Measurements from ENCODE around the gene PPOX.

The PPOX gene

DNA sequence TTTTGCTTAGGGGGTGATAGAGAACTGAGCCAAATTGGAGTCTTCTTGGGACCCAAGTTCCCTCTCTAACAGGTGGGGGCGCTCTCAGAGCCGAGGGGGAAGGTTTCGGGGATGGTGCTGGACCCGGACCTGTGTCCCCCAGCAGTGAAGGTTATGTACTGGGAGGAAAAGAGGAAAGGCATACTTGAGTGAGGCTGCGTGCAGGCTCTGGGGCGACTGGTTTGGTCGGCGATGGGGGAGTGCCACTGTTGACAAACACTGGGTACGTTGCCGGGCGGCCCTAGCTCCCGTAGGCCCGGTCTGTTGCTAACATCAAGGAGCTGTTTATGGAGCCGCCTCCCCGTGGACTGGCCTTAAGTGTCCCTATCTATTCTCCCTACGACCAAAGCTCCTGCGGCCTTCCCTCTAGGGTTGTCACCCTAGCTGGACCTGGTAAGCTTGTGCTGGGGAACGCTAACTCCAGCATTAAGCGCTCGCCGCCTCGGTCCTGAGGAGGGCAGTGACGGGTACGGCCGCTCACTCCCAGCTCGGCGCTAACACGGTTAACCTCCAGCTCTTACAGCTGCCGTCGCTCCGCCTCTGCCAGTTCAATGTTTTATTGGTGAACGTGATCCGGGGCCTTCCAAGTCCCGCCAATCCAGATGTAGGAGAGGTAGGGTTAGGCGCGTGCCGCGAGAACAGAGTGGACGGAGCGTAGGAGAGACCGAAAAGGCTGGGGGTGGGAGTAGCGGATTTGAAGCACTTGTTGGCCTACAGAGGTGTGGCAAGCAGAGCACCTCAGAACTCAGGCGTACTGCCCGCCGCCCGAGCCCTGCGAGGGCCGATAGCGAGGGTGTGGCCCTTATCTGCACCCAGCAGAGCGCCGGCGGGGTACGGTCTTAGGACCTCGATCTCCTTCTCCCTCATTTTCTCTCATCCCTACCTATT lies at the start of gene PPOX:
PPOX (plus strand) TSS at position 685 of the 927 bp plus-strand sequence. CDS start 422 bp downstream, outside the sequence.
- peak within 1 kb of the TSS; percentile 83 for H3K27ac ChIP-seq (ENCODE audit: low read depth, low read length)
- peaks cover 53% of the 10 kb centered on the region for H3K36me3 ChIP-seq (ENCODE audit: control insufficient read depth, insufficient read depth, low read length)
- peak within 1 kb of the TSS; percentile 14; the same call in 1 of the 2 replicates for H3K9ac ChIP-seq (ENCODE audit: low read depth, low read length)
- peak within 1 kb of the TSS; percentile 69 for H3K4me3 ChIP-seq (ENCODE audit: low read depth, low read length)
- H3K9me3 ChIP-seq (ENCODE audit: control insufficient read depth, insufficient read depth, low read length): no peaks in the 10 kb centered on the region
- no peaks in the 10 kb centered on the region for H3K27me3 ChIP-seq (ENCODE audit: control insufficient read depth, insufficient read depth, low read length)
- no peaks in the 10 kb centered on the region for H3K4me1 ChIP-seq (ENCODE audit: control insufficient read depth, insufficient read depth, low read length)

DNA sequence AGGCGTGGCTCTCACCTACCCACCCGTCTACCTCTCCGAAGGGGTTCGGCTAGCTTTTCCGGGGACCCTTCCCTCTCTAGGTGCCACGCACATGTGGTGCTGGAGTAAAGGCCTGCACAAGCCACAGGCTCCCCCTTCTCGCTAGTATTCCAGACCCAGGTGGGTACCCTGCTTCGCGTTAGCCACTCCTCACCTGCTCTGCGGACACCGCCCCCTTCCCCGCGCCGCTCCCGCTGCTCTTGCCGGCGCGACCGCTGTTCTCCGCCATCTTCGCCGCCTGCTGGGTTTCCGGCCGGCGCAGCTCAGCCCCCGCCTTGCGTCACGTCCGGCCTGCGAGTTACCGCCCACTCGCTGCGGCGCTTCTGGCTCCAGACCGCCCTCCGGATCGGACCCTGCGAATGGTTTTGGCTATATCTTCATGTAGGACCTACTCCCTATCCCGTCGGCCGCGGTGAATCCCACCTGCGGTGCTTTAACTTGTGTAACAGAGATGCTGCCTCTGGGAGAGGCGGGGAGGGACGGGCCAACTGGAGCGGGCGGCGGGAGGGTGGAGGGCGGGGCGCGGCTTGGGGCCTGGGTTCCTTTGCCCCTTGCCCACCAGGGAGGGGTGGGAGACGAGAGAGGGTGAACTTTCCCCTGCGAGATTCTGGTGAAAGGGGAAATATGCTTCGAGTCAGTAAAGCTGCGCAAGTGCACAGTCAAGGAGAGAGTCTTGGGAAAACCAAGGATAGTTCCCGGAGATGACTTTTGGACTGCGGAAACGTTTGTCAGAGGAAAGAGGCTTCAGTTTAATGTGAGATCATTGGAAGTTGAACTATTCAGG lies 48.3 kb upstream of the PPOX start, which contains the start of the genes NIT1 and PFDN2:
NIT1 (plus strand) TSS at position 347 of the 823 bp plus-strand sequence; CDS start at position 419, 72 bp downstream.
PFDN2 (minus strand) TSS at position 279 of the 823 bp plus-strand sequence; CDS start at position 268, 11 bp downstream.
- peak within 1 kb of the TSS; percentile 98 for H3K4me3 ChIP-seq (ENCODE audit: low read depth, low read length)
- no peaks in the 10 kb centered on the region for H3K27me3 ChIP-seq (ENCODE audit: control insufficient read depth, insufficient read depth, low read length)
- H3K9ac ChIP-seq (ENCODE audit: low read depth, low read length): peak within 1 kb of the TSS; percentile 84
- peaks cover 13% of the 10 kb centered on the region for H3K4me1 ChIP-seq (ENCODE audit: control insufficient read depth, insufficient read depth, low read length)
- H3K36me3 ChIP-seq (ENCODE audit: control insufficient read depth, insufficient read depth, low read length): peaks cover 36% of the 10 kb centered on the region
- peak within 1 kb of the TSS; percentile 99 for H3K27ac ChIP-seq (ENCODE audit: low read depth, low read length)
- no peaks in the 10 kb centered on the region for H3K9me3 ChIP-seq (ENCODE audit: control insufficient read depth, insufficient read depth, low read length)

DNA sequence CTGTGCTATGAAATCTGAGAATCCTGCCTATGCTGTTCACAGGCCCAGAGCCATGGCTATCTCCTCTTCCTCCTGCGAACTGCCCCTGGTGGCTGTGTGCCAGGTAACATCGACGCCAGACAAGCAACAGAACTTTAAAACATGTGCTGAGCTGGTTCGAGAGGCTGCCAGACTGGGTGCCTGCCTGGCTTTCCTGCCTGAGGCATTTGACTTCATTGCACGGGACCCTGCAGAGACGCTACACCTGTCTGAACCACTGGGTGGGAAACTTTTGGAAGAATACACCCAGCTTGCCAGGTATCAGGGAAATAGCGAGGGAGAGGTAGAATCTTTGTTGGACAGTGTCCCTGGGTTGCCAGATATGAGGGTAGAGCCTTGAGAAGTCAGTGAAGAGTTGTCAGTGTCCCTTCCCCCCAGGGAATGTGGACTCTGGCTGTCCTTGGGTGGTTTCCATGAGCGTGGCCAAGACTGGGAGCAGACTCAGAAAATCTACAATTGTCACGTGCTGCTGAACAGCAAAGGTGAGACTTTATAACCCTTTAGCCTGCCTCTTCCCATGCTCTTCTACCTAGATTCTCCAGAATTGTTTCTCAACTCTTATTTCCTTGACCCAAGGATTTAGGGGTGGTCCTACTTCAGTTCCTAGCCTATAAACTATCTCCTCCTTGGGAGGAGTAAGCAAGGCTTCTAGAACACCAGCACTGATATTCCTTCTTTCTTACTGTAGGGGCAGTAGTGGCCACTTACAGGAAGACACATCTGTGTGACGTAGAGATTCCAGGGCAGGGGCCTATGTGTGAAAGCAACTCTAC lies 46.9 kb upstream of the PPOX start:
- no peaks in the 10 kb centered on the region for H3K9me3 ChIP-seq (ENCODE audit: control insufficient read depth, insufficient read depth, low read length)

DNA sequence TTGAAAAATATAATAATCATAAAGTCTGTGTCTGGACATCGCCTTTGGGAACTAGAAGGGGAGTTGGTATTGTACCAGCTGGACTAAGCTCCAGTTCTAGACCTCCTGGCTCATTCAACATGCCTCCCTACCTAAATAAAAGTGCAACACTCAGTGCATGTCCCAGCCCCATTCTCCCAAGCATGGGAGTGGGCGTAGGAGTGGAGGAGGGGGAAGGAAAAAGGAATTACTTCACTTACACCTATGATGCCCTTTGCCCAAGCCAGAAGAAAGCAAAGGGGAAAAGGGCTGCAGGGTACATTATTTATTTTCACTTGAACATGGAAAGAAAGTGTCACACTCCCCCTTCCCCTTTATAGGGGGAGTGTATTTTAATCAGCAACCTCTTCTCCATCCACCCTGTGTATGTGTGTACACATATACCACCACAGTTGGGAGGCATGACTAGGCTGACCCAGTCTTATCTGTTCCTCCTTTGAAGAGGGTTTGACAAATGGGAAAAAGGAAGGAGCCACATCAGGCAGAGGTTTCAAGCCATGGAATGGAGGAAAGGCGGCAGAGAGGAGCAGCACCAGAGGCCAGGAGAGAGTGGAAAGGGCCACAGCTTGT lies 45.1 kb upstream of the PPOX start:
- H3K9ac ChIP-seq (ENCODE audit: low read depth, low read length): no peak overlapping the region
- no peaks in the 10 kb centered on the region for H3K9me3 ChIP-seq (ENCODE audit: control insufficient read depth, insufficient read depth, low read length)
- H3K27ac ChIP-seq (ENCODE audit: low read depth, low read length): no peak overlapping the region
- peaks cover 61% of the 10 kb centered on the region for H3K36me3 ChIP-seq (ENCODE audit: control insufficient read depth, insufficient read depth, low read length)
- H3K4me3 ChIP-seq (ENCODE audit: low read depth, low read length): no peak overlapping the region
- peaks cover 13% of the 10 kb centered on the region for H3K4me1 ChIP-seq (ENCODE audit: control insufficient read depth, insufficient read depth, low read length)
- no peaks in the 10 kb centered on the region for H3K27me3 ChIP-seq (ENCODE audit: control insufficient read depth, insufficient read depth, low read length)

More for the DNA sequence above, 46.9 kb upstream of the PPOX start:
- Histone ChIP-seq H3K9ac (ENCODE audit: low read depth, low read length) (no peak overlapping the region), H3K27ac (ENCODE audit: low read depth, low read length) (peak overlapping the region; percentile 99), H3K27me3 (ENCODE audit: control insufficient read depth, insufficient read depth, low read length) (no peaks in the 10 kb centered on the region), H3K4me1 (ENCODE audit: control insufficient read depth, insufficient read depth, low read length) (peaks cover 13% of the 10 kb centered on the region), H3K4me3 (ENCODE audit: low read depth, low read length) (peak overlapping the region; percentile 98), H3K36me3 (ENCODE audit: control insufficient read depth, insufficient read depth, low read length) (peaks cover 47% of the 10 kb centered on the region)

DNA sequence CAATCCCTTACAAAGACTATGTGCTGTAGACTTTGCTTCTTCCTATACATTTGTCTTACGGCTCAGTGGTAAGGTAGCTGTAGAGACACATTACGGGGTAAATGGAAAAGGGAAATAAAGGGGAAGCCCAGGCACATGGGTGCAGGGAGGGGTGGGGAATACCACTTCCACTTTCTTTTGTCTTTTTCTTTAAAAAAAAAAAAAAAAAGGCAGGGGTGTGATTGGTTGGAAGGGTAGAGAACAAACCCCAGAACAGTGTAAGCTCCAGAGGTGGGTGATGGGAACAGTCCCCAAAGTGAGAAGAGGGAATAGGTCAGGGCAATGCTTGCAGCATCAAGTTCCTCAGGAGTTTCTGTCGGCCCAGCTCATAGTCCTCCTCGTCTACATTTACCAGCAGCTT lies 44.4 kb upstream of the PPOX start:
- Histone ChIP-seq H3K4me3 (ENCODE audit: low read depth, low read length) (no peak overlapping the region), H3K4me1 (ENCODE audit: control insufficient read depth, insufficient read depth, low read length) (peaks cover 13% of the 10 kb centered on the region), H3K27ac (ENCODE audit: low read depth, low read length) (no peak overlapping the region), H3K27me3 (ENCODE audit: control insufficient read depth, insufficient read depth, low read length) (no peaks in the 10 kb centered on the region), H3K9ac (ENCODE audit: low read depth, low read length) (no peak overlapping the region), H3K9me3 (ENCODE audit: control insufficient read depth, insufficient read depth, low read length) (no peaks in the 10 kb centered on the region), H3K36me3 (ENCODE audit: control insufficient read depth, insufficient read depth, low read length) (peaks cover 65% of the 10 kb centered on the region)

DNA sequence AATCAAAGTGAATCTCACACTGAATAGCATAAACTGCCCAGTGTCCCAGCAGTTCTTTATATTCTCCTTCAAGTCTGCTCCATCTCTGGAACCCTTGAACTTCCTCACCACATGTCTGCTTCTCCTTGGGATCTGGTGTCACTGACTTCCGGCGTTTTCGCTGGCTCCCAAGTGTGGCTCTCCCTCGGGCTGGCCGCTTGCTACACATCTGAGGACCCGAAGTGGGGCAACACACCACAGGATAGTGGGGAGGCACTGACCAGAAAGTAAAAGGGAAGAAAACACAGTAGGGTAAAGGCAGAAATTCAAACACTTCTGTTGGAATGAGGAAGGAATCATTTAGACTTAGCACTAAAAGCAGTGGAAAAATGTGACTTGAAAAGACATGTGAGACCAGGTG lies 43.3 kb upstream of the PPOX start:
- H3K36me3 ChIP-seq (ENCODE audit: control insufficient read depth, insufficient read depth, low read length): peaks cover 76% of the 10 kb centered on the region
- H3K9ac ChIP-seq (ENCODE audit: low read depth, low read length): no peak overlapping the region

DNA sequence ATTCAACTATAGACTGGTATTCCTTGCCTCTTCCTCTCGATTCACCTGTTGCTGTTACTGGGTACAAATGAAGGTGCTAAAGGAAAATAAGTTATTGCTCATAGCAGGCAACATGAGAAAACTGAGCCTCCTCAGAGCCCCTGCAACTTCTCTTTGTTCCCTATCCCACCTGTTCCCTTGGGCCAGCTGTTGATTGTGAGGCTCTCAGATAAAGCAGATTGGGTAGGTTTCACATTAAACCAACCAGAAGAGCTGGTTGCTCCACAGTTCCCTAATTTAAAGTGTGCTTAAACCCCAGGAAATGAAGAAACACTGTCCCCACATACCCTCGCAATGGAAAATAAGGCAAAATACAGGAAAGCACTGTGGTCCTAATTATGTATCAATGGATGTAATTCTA lies 38.6 kb upstream of the PPOX start:
- H3K27me3 ChIP-seq (ENCODE audit: control insufficient read depth, insufficient read depth, low read length): no peaks in the 10 kb centered on the region
- no peak overlapping the region for H3K9ac ChIP-seq (ENCODE audit: low read depth, low read length)
- H3K27ac ChIP-seq (ENCODE audit: low read depth, low read length): no peak overlapping the region
- H3K4me1 ChIP-seq (ENCODE audit: control insufficient read depth, insufficient read depth, low read length): peaks cover 11% of the 10 kb centered on the region
- H3K4me3 ChIP-seq (ENCODE audit: low read depth, low read length): no peak overlapping the region
- H3K9me3 ChIP-seq (ENCODE audit: control insufficient read depth, insufficient read depth, low read length): no peaks in the 10 kb centered on the region
- H3K36me3 ChIP-seq (ENCODE audit: control insufficient read depth, insufficient read depth, low read length): peaks cover 72% of the 10 kb centered on the region

More for the DNA sequence above, 43.3 kb upstream of the PPOX start:
- no peak overlapping the region for H3K27ac ChIP-seq (ENCODE audit: low read depth, low read length)
- no peaks in the 10 kb centered on the region for H3K27me3 ChIP-seq (ENCODE audit: control insufficient read depth, insufficient read depth, low read length)
- no peak overlapping the region for H3K4me3 ChIP-seq (ENCODE audit: low read depth, low read length)
- H3K4me1 ChIP-seq (ENCODE audit: control insufficient read depth, insufficient read depth, low read length): peaks cover 13% of the 10 kb centered on the region
- no peaks in the 10 kb centered on the region for H3K9me3 ChIP-seq (ENCODE audit: control insufficient read depth, insufficient read depth, low read length)

DNA sequence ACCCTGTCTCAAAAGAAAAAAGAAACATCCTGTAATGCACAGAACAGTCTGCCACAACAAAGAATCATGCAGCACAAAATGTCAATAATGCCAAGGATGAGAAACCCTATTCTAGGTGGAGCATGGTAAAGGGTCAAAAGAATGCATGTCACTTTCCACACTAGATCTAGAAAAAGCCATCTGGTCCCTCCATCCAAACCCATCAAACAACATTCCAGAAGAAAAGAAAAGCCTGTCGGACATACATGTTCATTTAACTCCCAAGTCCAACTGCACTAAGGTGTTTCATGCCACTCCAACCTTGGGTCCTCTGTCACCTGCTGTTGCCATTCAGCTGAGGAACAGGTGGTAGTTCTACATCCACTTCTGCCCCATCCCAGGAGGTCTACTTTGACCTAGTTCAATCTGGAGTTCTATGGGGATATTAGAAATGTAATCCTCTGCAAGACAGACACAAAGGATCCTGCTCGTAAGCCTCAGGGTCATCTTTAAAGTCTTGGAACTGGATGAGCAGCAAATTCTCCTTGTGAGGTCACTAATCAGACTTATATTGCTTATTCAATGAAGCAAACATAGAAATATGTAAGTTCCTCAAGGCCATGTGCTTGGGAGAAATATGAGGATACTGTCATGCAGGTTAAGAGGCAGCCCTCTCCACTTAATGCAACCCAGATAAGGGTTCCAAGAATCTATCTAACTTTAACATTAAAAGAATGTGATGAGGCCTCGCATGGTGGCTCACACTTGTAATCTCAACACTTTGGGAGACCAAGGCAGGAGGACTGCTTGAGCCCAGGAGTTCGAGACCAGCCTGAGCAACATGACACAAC lies 37.4 kb upstream of the PPOX start:
- peaks cover 11% of the 10 kb centered on the region for H3K4me1 ChIP-seq (ENCODE audit: control insufficient read depth, insufficient read depth, low read length)
- no peaks in the 10 kb centered on the region for H3K27me3 ChIP-seq (ENCODE audit: control insufficient read depth, insufficient read depth, low read length)
- H3K36me3 ChIP-seq (ENCODE audit: control insufficient read depth, insufficient read depth, low read length): peaks cover 63% of the 10 kb centered on the region
- no peak overlapping the region for H3K9ac ChIP-seq (ENCODE audit: low read depth, low read length)
- H3K4me3 ChIP-seq (ENCODE audit: low read depth, low read length): no peak overlapping the region
- no peaks in the 10 kb centered on the region for H3K9me3 ChIP-seq (ENCODE audit: control insufficient read depth, insufficient read depth, low read length)
- no peak overlapping the region for H3K27ac ChIP-seq (ENCODE audit: low read depth, low read length)

DNA sequence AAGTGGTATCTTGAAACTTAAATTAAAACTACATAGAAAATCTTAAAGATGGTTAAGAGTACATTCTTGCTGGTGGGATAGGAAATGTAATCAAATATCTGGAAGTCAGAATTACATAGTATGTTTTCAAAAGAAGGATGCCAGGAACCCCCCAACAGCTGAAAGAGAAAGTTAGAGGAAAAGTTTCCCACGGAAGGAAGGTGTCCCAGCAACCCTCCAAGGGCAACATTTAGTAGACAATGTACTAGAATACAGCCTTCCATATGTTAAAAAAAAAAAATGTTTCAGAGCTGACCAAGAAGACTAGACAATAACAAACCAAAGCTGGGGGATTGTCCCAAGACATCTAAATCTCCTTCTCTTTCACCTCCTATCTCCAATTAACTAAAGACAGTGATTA lies 36.0 kb upstream of the PPOX start:
- no peaks in the 10 kb centered on the region for H3K27me3 ChIP-seq (ENCODE audit: control insufficient read depth, insufficient read depth, low read length)
- H3K9me3 ChIP-seq (ENCODE audit: control insufficient read depth, insufficient read depth, low read length): no peaks in the 10 kb centered on the region
- no peak overlapping the region for H3K27ac ChIP-seq (ENCODE audit: low read depth, low read length)
- peaks cover 48% of the 10 kb centered on the region for H3K36me3 ChIP-seq (ENCODE audit: control insufficient read depth, insufficient read depth, low read length)
- H3K9ac ChIP-seq (ENCODE audit: low read depth, low read length): no peak overlapping the region
- 0 out of 2 replicates have a peak overlapping the region, but pooled peaks have one; percentile 83 for H3K4me3 ChIP-seq (ENCODE audit: low read depth, low read length)
- peaks cover 11% of the 10 kb centered on the region for H3K4me1 ChIP-seq (ENCODE audit: control insufficient read depth, insufficient read depth, low read length)

Data from HUES48 (cell line).